Endothelial cell of umbilical vein (primary cell): ENCODE measurements around the gene STX4. TPM values are rescaled to one million over a fixed set of nuclear protein-coding genes. Genes with fewer than 3 reads are reported as not detected.

Experiments
- BruUV-seq: library from RNA; stranded (reverse); fragments of 400-500 nt; replicated peaks from 2 replicates; lab custom pipeline; 2021; lab: Mats Ljungman, UMichigan
- CTCF ChIA-PET: fragments of 300-600, 350-600 bp; sonication (Branson Sonifier 250); formaldehyde crosslinking; loops from one replicate; lab custom pipeline; 2021; ENCODE audit warnings: antibody characterized with exemption, inconsistent platforms; lab: Charles Lee
- POLR2A ChIA-PET: fragments of 300-600, 350-600 bp; sonication (Branson Sonifier 250); formaldehyde crosslinking; loops from one replicate; lab custom pipeline; 2021; ENCODE audit warnings: antibody characterized with exemption, inconsistent platforms; lab: Charles Lee
- DNase-seq: peaks from one replicate; pipeline ENCODE4 v3.0.0-alpha.2; 2011; ENCODE audit warnings: low read depth, low spot score
- FAIRE-seq: peaks from 2 replicates; lab custom pipeline; 2011; peaks lifted over from hg19 to GRCh38; lab: Jason Lieb, UNC
- H2AFZ ChIP-seq: 2 replicates; pipeline ENCODE4 v1.6.0; 2012; ENCODE audit warnings: low read depth, low read length, control low read depth, inconsistent platforms
- H3K27ac ChIP-seq: 2 replicates; pipeline ENCODE4 v1.5.1; 2011; ENCODE audit warnings: low read depth, mild to moderate bottlenecking, control low read depth, low read length, moderate library complexity; ENCODE audit not compliant: insufficient read depth
- H3K27me3 ChIP-seq, 2 experiments: 2 replicates each; pipeline versions ENCODE4 v1.6.0 to v1.6.1; 2011; ENCODE audit warnings: low read length in 2 of 2, mixed read lengths in 1 of 2; ENCODE audit not compliant: control insufficient read depth in 2 of 2, insufficient read depth in 2 of 2
- H3K36me3 ChIP-seq, 2 experiments: 2 replicates in 1 of 2; 3 replicates in 1 of 2; pipeline ENCODE4 v1.5.1; 2011; ENCODE audit warnings: low read length in 2 of 2, mild to moderate bottlenecking in 1 of 2, moderate library complexity in 1 of 2; ENCODE audit not compliant: control insufficient read depth in 2 of 2, insufficient read depth in 2 of 2; ENCODE audit errors: extremely low read depth in 1 of 2
- H3K4me1 ChIP-seq: 3 replicates; pipeline ENCODE4 v1.5.1; 2011; ENCODE audit warnings: mild to moderate bottlenecking, low read length; ENCODE audit not compliant: control insufficient read depth, insufficient read depth; ENCODE audit errors: extremely low read depth
- H3K4me2 ChIP-seq: 2 replicates; pipeline ENCODE4 v1.6.1; 2011; ENCODE audit warnings: low read length, control low read depth, mixed read lengths; ENCODE audit not compliant: insufficient read depth
- H3K4me3 ChIP-seq, 3 experiments: fragments of 200-600 bp in 1 of 3; sonication (generic), shearing (Covaris generic) in 1 of 3; replicated peaks in 1 of 3; 2 replicates each; pipeline ENCODE4 v1.5.1; 2011 to 2016; ENCODE audit warnings: control low read depth in 3 of 3, low read length in 3 of 3, mild to moderate bottlenecking in 2 of 3, inconsistent platforms in 1 of 3, low read depth in 1 of 3, moderate library complexity in 1 of 3; ENCODE audit not compliant: insufficient read depth in 1 of 3
- H3K79me2 ChIP-seq: 2 replicates; pipeline ENCODE4 v1.6.0; 2012; ENCODE audit warnings: low read length, inconsistent platforms; ENCODE audit not compliant: control insufficient read depth, insufficient read depth
- H3K9ac ChIP-seq: replicated peaks from 2 replicates; pipeline ENCODE3; 2011; ENCODE audit warnings: low read length, control low read depth; ENCODE audit not compliant: insufficient read depth; ENCODE audit errors: extremely low read depth
- H3K9me1 ChIP-seq: replicated peaks from 3 replicates; pipeline ENCODE4 v1.6.0; 2011; ENCODE audit warnings: mild to moderate bottlenecking, low read length; ENCODE audit not compliant: control insufficient read depth, insufficient read depth; ENCODE audit errors: extremely low read depth
- H3K9me3 ChIP-seq: replicated peaks from 2 replicates; pipeline ENCODE4 v1.5.1; 2012; ENCODE audit warnings: low read length, inconsistent platforms; ENCODE audit not compliant: control insufficient read depth, insufficient read depth
- H4K20me1 ChIP-seq: replicated peaks from 2 replicates; pipeline ENCODE3; 2011; ENCODE audit warnings: mild to moderate bottlenecking, low read length; ENCODE audit not compliant: control insufficient read depth, insufficient read depth; ENCODE audit errors: extremely low read depth
- CTCF ChIP-seq, 2 donors: IDR thresholded peaks; 1 replicate in 1 of 2; 2 replicates in 1 of 2; pipeline ENCODE4 v1.5.1; 2011; ENCODE audit warnings: low read length in 2 of 2, mild to moderate bottlenecking in 2 of 2, moderate library complexity in 2 of 2, control low read depth in 1 of 2, inconsistent platforms in 1 of 2, low read depth in 1 of 2; ENCODE audit not compliant: insufficient read depth in 1 of 2; ENCODE audit errors: extremely low read depth in 1 of 2
- EZH2 ChIP-seq: IDR thresholded peaks from 2 replicates; pipeline ENCODE4 v1.6.1; 2012; ENCODE audit warnings: borderline replicate concordance, low read depth, mild to moderate bottlenecking, moderate library complexity, low read length, inconsistent platforms; ENCODE audit not compliant: severe bottlenecking
- FOS ChIP-seq: IDR thresholded peaks from 2 replicates; pipeline ENCODE4 v1.6.1; 2011; ENCODE audit warnings: mild to moderate bottlenecking, low read length, moderate library complexity, borderline replicate concordance; ENCODE audit not compliant: insufficient read depth
- GATA2 ChIP-seq: IDR thresholded peaks from 2 replicates; pipeline ENCODE4 v1.7.0; 2011; ENCODE audit warnings: low read depth, mild to moderate bottlenecking, moderate library complexity, mixed read lengths, low read length; ENCODE audit not compliant: insufficient read length, insufficient read depth
- JUN ChIP-seq: IDR thresholded peaks from 2 replicates; pipeline ENCODE4 v1.6.1; 2011; ENCODE audit warnings: borderline replicate concordance, low read depth; ENCODE audit not compliant: insufficient read length, insufficient read depth
- MAX ChIP-seq: IDR thresholded peaks from 2 replicates; pipeline ENCODE4 v1.6.1; 2011; ENCODE audit not compliant: insufficient read depth, insufficient read length
- MYC ChIP-seq: IDR thresholded peaks from one replicate; pipeline ENCODE4 v1.6.1; 2011; ENCODE audit warnings: mild to moderate bottlenecking, low read depth, low read length
- POLR2A ChIP-seq: IDR thresholded peaks from 2 replicates; pipeline ENCODE4 v1.6.1; 2012; ENCODE audit warnings: low read depth, mild to moderate bottlenecking, control low read depth, low read length
- POLR2AphosphoS5 ChIP-seq: IDR thresholded peaks from 2 replicates; pipeline ENCODE4 v1.6.1; 2012; ENCODE audit warnings: low read depth, mild to moderate bottlenecking, control low read depth, low read length, moderate library complexity; ENCODE audit not compliant: insufficient read depth
- dilution Hi-C: fragments of 300-500 bp; cut with MboI; formaldehyde crosslinking; loops from one replicate; pipeline ENCODE4 v1.15.0; 2019; ENCODE audit warnings: low sequenced_read_pairs; ENCODE audit not compliant: extremely low pct_ligation_motif_present
- intact Hi-C: fragments of 100-400 bp; cut with micrococcal nuclease; formaldehyde crosslinking; loops from one replicate; pipeline ENCODE4 v1.10.0; 2022
- polyA plus RNA-seq, 4 experiments: library from polyadenylated mRNA; depleted of rRNA in 3 of 4; stranded (reverse) in 3 of 4; unstranded in 1 of 4; fragments of >200 nt; gene quantifications; 2 replicates each; pipeline versions ENCODE4 v1.2.1 to v1.2.3, GENCODE V29; 2011 to 2012; ENCODE audit warnings: missing spikeins in 1 of 4
- total RNA-seq: library from RNA; stranded (reverse); gene quantifications from 2 replicates; pipeline ENCODE4 v1.2.3, GENCODE V29; 2021

The STX4 gene
- total and polyA plus RNA-seq, 2 donors (not counting 3 experiments of a cell fraction or from before 2014, with no cell fraction given) = 49.5 to 65.2 TPM

- DNase-seq (no peak), FAIRE-seq (no peak)
- Histone ChIP-seq H3K27ac (no peak overlapping the region), H4K20me1 (no peaks in the 10 kb centered on the region), H3K4me3 (no peak overlapping the region), H3K27me3 (no peaks in the 10 kb centered on the region), H3K9ac (no peak overlapping the region), H3K4me2 (no peak overlapping the region), H3K36me3 (peaks cover 3 to 42% of the 10 kb centered on the region in 2 experiments), H3K4me1 (peaks cover under 1% of the 10 kb centered on the region), H2AFZ (no peak overlapping the region), H3K9me1 (no peaks in the 10 kb centered on the region), H3K79me2 (peaks cover 20% of the 10 kb centered on the region), H3K9me3 (no peaks in the 10 kb centered on the region)
- intact Hi-C loops = no loop called here
- ChIA-PET POLR2A (no interaction called here), CTCF (no interaction called here)
- no TSS peak for BruUV-seq
- dilution Hi-C loops = no loop called here
- TF ChIP-seq POLR2A (no peak), MYC (no peak), CTCF (IDR thresholded peaks at IDR 0.05; ENCODE audit: extremely low read depth in 1 of 2, insufficient read depth in 1 of 2, low read depth in 1 of 2, low read length in 2 of 2) (no peak), JUN (no peak), MAX (no peak), EZH2 (no peak), GATA2 (no peak), POLR2AphosphoS5 (no peak), FOS (no peak)
Measured at GRCh38 chr16:31080035-31080629, 46.8 kb downstream of the STX4 start.
